GM12878 (cell line): ENCODE results near the gene HIVEP3. TPM values are rescaled to one million over a fixed set of nuclear protein-coding genes. Genes with fewer than 3 reads are reported as not detected.

Source experiments
- ATAC-seq: fragments of 200-7000 bp; cut with Tn5 transposase; 3 replicates; pipeline ENCODE4 v1.9.1; 2020; ENCODE audit warnings: mild to moderate bottlenecking, moderate library complexity
- BruUV-seq: library from RNA; stranded (reverse); fragments of 400-500 nt; replicated peaks from 2 replicates; lab custom pipeline; 2021; lab: Mats Ljungman, UMichigan
- CTCF ChIA-PET: fragments of 300-600 bp; sonication (Branson Sonifier 250); formaldehyde crosslinking; extraction: SDS; loops from one replicate; lab custom pipeline; 2021; ENCODE audit warnings: inconsistent platforms; lab: Yijun Ruan, JAX
- POLR2A ChIA-PET: fragments of 350-600 bp; formaldehyde crosslinking; extraction: SDS; loops from one replicate; lab custom pipeline; 2021; ENCODE audit warnings: inconsistent platforms; lab: Charles Lee
- RAD21 ChIA-PET: fragments of 300-600 bp; sonication (Branson Sonifier 250); formaldehyde crosslinking; loops from one replicate; lab custom pipeline; 2023; ENCODE audit warnings: antibody characterized with exemption; ENCODE audit not compliant: unreplicated experiment; lab: Charles Lee
- SMC1A ChIA-PET: fragments of 300-600 bp; sonication (Branson Sonifier 250); formaldehyde crosslinking; loops from one replicate; lab custom pipeline; 2023; ENCODE audit not compliant: unreplicated experiment, uncharacterized antibody; lab: Charles Lee
- DNase-seq: peaks from one replicate; pipeline ENCODE4 v3.0.0-alpha.2; 2011; ENCODE audit warnings: low read depth, low spot score
- FAIRE-seq: peaks from 3 replicates; lab custom pipeline; 2011; peaks lifted over from hg19 to GRCh38; lab: Jason Lieb, UNC
- H2AFZ ChIP-seq: 2 replicates; pipeline ENCODE4 v1.6.0; 2011; ENCODE audit warnings: low read depth, low read length, control low read depth; ENCODE audit not compliant: control insufficient read depth
- H3K27ac ChIP-seq: 2 replicates; pipeline ENCODE4 v1.5.1; 2011; ENCODE audit warnings: control low read depth; ENCODE audit not compliant: control insufficient read depth, insufficient read depth
- H3K27me3 ChIP-seq, 2 experiments: replicated peaks in 1 of 2; 2 replicates each; pipeline versions ENCODE4 v1.6.0 to v1.6.1; 2011; ENCODE audit warnings: low read length in 1 of 2; ENCODE audit not compliant: control insufficient read depth in 2 of 2, insufficient read depth in 2 of 2
- H3K36me3 ChIP-seq, 2 experiments: 2 replicates each; pipeline ENCODE4 v1.5.1; 2011; ENCODE audit warnings: low read length in 1 of 2; ENCODE audit not compliant: control insufficient read depth in 2 of 2, insufficient read depth in 2 of 2
- H3K4me1 ChIP-seq: 2 replicates; pipeline ENCODE4 v1.6.1; 2011; ENCODE audit warnings: mild to moderate bottlenecking, low read length, moderate library complexity, mixed read lengths; ENCODE audit not compliant: control insufficient read depth, insufficient read depth
- H3K4me2 ChIP-seq: 2 replicates; pipeline ENCODE4 v1.6.0; 2011; ENCODE audit warnings: control low read depth; ENCODE audit not compliant: control insufficient read depth, insufficient read depth
- H3K4me3 ChIP-seq: fragments of 200-600 bp; sonication (generic); 2 replicates; pipeline ENCODE4 v1.5.1; 2016
- H3K79me2 ChIP-seq: 2 replicates; pipeline ENCODE4 v1.6.0; 2011; ENCODE audit warnings: low read length; ENCODE audit not compliant: control insufficient read depth, insufficient read depth
- H3K9ac ChIP-seq: 2 replicates; pipeline ENCODE4 v1.8.0; 2011; ENCODE audit warnings: low read length, control low read depth, mixed read lengths; ENCODE audit not compliant: control insufficient read depth, insufficient read depth
- H3K9me3 ChIP-seq: replicated peaks from 3 replicates; pipeline ENCODE4 v1.5.1; 2011; ENCODE audit warnings: mild to moderate bottlenecking, low read length; ENCODE audit not compliant: control insufficient read depth, insufficient read depth
- H4K20me1 ChIP-seq: 2 replicates; pipeline ENCODE4 v1.6.0; 2011; ENCODE audit not compliant: control insufficient read depth, insufficient read depth
- ATF3 ChIP-seq: IDR thresholded peaks from 2 replicates; pipeline ENCODE4 v1.6.1; 2011; ENCODE audit warnings: low read depth, mild to moderate bottlenecking, low read length, moderate library complexity, borderline replicate concordance; ENCODE audit errors: extremely low read depth
- CBFB ChIP-seq: IDR thresholded peaks from 2 replicates; pipeline ENCODE4 v1.6.1; 2016; ENCODE audit warnings: antibody characterized with exemption, low read depth
- CEBPZ ChIP-seq: fragments of 150-350 bp; IDR thresholded peaks from 2 replicates; pipeline ENCODE4 v1.6.1; 2016; ENCODE audit warnings: low read depth, low read length
- EGR1 ChIP-seq, 2 experiments: IDR thresholded peaks; 1 replicate in 1 of 2; 2 replicates in 1 of 2; pipeline ENCODE4 v1.6.1; 2011 to 2012; ENCODE audit warnings: low read depth in 2 of 2, low read length in 2 of 2, borderline replicate concordance in 1 of 2, mild to moderate bottlenecking in 1 of 2, moderate library complexity in 1 of 2
- EZH2 ChIP-seq: IDR thresholded peaks from 2 replicates; pipeline ENCODE4 v1.6.1; 2012; ENCODE audit warnings: low read depth, mild to moderate bottlenecking, control low read depth, inconsistent platforms, low read length, borderline replicate concordance; ENCODE audit not compliant: control insufficient read depth
- FOXM1 ChIP-seq: IDR thresholded peaks from 2 replicates; pipeline ENCODE4 v1.6.1; 2012; ENCODE audit warnings: low read depth, mild to moderate bottlenecking, inconsistent platforms, low read length, moderate library complexity
- HDGF ChIP-seq: fragments of 450-650 bp; IDR thresholded peaks from 2 replicates; pipeline ENCODE4 v1.6.1; 2016; ENCODE audit warnings: antibody characterized with exemption
- IRF5 ChIP-seq: fragments of 450-650 bp; IDR thresholded peaks from 2 replicates; pipeline ENCODE4 v1.6.1; 2017; ENCODE audit warnings: borderline replicate concordance
- MYC ChIP-seq: IDR thresholded peaks from 2 replicates; pipeline ENCODE4 v1.6.1; 2011; ENCODE audit warnings: mild to moderate bottlenecking, low read length, moderate library complexity, inconsistent platforms; ENCODE audit not compliant: insufficient read depth, insufficient replicate concordance, insufficient read length, severe bottlenecking
- POLR2AphosphoS5 ChIP-seq: IDR thresholded peaks from 2 replicates; pipeline ENCODE4 v1.6.1; 2011; ENCODE audit warnings: mild to moderate bottlenecking, low read length, inconsistent platforms
- RELB ChIP-seq: fragments of 450-650 bp; IDR thresholded peaks from 2 replicates; pipeline ENCODE4 v1.6.1; 2017; ENCODE audit warnings: low read depth, mild to moderate bottlenecking, moderate library complexity
- SMARCA5 ChIP-seq: fragments of 450-650 bp; IDR thresholded peaks from 2 replicates; pipeline ENCODE4 v1.6.1; 2017; ENCODE audit warnings: mild to moderate bottlenecking
- SREBF2 ChIP-seq: IDR thresholded peaks from 2 replicates; pipeline ENCODE4 v1.6.1; 2012; ENCODE audit warnings: mild to moderate bottlenecking, low read length
- TAF1 ChIP-seq: IDR thresholded peaks from 2 replicates; pipeline ENCODE4 v1.6.1; 2011; ENCODE audit warnings: mild to moderate bottlenecking, low read depth, low read length, borderline replicate concordance
- ZBED1 ChIP-seq: IDR thresholded peaks from 2 replicates; pipeline ENCODE4 v1.6.1; 2016; ENCODE audit warnings: borderline replicate concordance
- ZNF217 ChIP-seq: fragments of 450-650 bp; IDR thresholded peaks from 2 replicates; pipeline ENCODE4 v1.6.1; 2017; ENCODE audit warnings: antibody characterized with exemption, mild to moderate bottlenecking
- ZNF274 ChIP-seq: IDR thresholded peaks from one replicate; pipeline ENCODE4 v1.8.0; 2011; ENCODE audit not compliant: insufficient read length, insufficient read depth
- WGBS: methylation state at CpG from one replicate; pipeline ENCODE4 v1.1.6; 2016; ENCODE audit warnings: low lambda C conversion rate; ENCODE audit not compliant: insufficient replicate concordance, insufficient coverage; ENCODE audit errors: missing lambda C conversion rate; 5-methylcytosine and 5-hydroxymethylcytosine counted together
- in situ Hi-C: fragments of 300-500 bp; cut with MboI; formaldehyde crosslinking; loops from 9 replicates; pipeline ENCODE4 v1.14.3; 2018; ENCODE audit warnings: mixed read lengths
- intact Hi-C: fragments of 100-400 bp; cut with micrococcal nuclease; formaldehyde crosslinking; loops from one replicate; pipeline ENCODE4 v1.14.2; 2022; ENCODE audit not compliant: unreplicated experiment
- polyA plus RNA-seq, 11 experiments: library from polyadenylated mRNA; depleted of rRNA in 4 of 11; unstranded in 6 of 11; stranded (reverse) in 5 of 11; fragments of >200 nt; fragmentation: Nextera tagmentation in 4 of 11; fragmentation: Illumina TruSeq in 1 of 11; extraction: Ambion mirVana in 4 of 11; extraction: Trizol in 1 of 11; gene quantifications; 1 replicate in 1 of 11; 2 replicates in 10 of 11; pipeline versions ENCODE4 v1.2.1 to v1.2.3, GENCODE V29; 2011 to 2016; ENCODE audit warnings: inconsistent platforms in 2 of 11, missing spikeins in 2 of 11, low read depth in 1 of 11
- total RNA-seq, 4 experiments: library from RNA; depleted of rRNA in 3 of 4; stranded (reverse); fragments of >200 nt in 3 of 4; fragmentation: Illumina TruSeq in 1 of 4; extraction: Trizol in 1 of 4; gene quantifications; 2 replicates each; pipeline versions ENCODE4 v1.2.1 to v1.2.3, GENCODE V29; 2013 to 2021

HIVEP3 gene
- total and polyA plus RNA-seq, 10 of the 15 experiments (the other 5 are each of a cell fraction or from before 2014, with no cell fraction given) = 1.8 to 13.6 (median 3.8) TPM

- TF ChIP-seq RELB = no peak
These were observed 419.1 kb downstream of the HIVEP3 start (continued) for GRCh38 chr1:41499591-41499990.

- no peak overlapping the region for H3K27ac ChIP-seq
- ChIA-PET SMC1A (interaction anchor here (1.2 to 1.8 kb wide), 2 partner anchors 9 to 16 kb away, joined by 3 to 6 read pairs; no protein-coding TSS in a partner anchor), RAD21 (interaction anchor here (1.1 kb wide), 1 partner anchor 10 kb away, joined by 3 read pairs; no protein-coding TSS in a partner anchor), CTCF (no interaction called here), POLR2A (no interaction called here)
- no peak for FAIRE-seq
- no peaks in the 10 kb centered on the region for H3K79me2 ChIP-seq
- H3K4me1 ChIP-seq = peaks cover 3% of the 10 kb centered on the region
- no peak for ATAC-seq
- H3K4me3 ChIP-seq = no peak overlapping the region
- H4K20me1 ChIP-seq = no peaks in the 10 kb centered on the region
- in situ Hi-C loops = no loop called here
- peaks cover 0 to 1% of the 10 kb centered on the region in 2 experiments; a peak in 3 of 4 replicates for H3K27me3 ChIP-seq
- no peak overlapping the region for H2AFZ ChIP-seq
- intact Hi-C loops = no loop called here
- no peak for DNase-seq
- BruUV-seq = no TSS peak
- no peaks in the 10 kb centered on the region for H3K9me3 ChIP-seq
- WGBS = 35% methylated on average over 12 of the region's 12 CpGs
- no peaks in the 10 kb centered on the region for H3K36me3 ChIP-seq
- H3K9ac ChIP-seq = no peak overlapping the region
- no peak overlapping the region for H3K4me2 ChIP-seq
- TF ChIP-seq EZH2 (no peak), CEBPZ (no peak), ZNF274 (no peak), TAF1 (no peak), HDGF (no peak), ATF3 (no peak), CBFB (no peak), IRF5 (no peak), FOXM1 (no peak), MYC (no peak), ZNF217 (no peak), POLR2AphosphoS5 (no peak), SMARCA5 (no peak), EGR1 (IDR thresholded peaks at IDR 0.05; ENCODE audit: borderline replicate concordance in 1 of 2, low read depth in 2 of 2, low read length in 2 of 2) (no peak), SREBF2 (no peak), ZBED1 (no peak)
These were observed 419.9 kb downstream of the HIVEP3 start for GRCh38 chr1:41498804-41499203.
